Mesendoderm (in vitro differentiated cells): ENCODE data around the gene CLSTN2.
A peak's percentile ranks its signal among the peaks of the same experiment; 100 is the strongest.

Source experiments
- DNase-seq: peaks from one replicate; pipeline ENCODE4 v3.0.0; 2013
- H2AK5ac ChIP-seq: 2 replicates; pipeline ENCODE4 v1.6.1; 2013; ENCODE audit warnings: low read length, inconsistent platforms
- H2BK120ac ChIP-seq: 2 replicates; pipeline ENCODE4 v1.6.1; 2013; ENCODE audit warnings: low read depth, mild to moderate bottlenecking, low read length, moderate library complexity, mixed read lengths
- H2BK15ac ChIP-seq: replicated peaks from 2 replicates; pipeline ENCODE4 v1.6.1; 2013; ENCODE audit warnings: low read depth, mild to moderate bottlenecking, moderate library complexity
- H2BK5ac ChIP-seq: 2 replicates; pipeline ENCODE4 v1.6.1; 2013; ENCODE audit warnings: low read length, inconsistent platforms
- H3K18ac ChIP-seq: 2 replicates; pipeline ENCODE4 v1.6.1; 2013; ENCODE audit warnings: mild to moderate bottlenecking, low read length, mixed read lengths
- H3K23ac ChIP-seq: one replicate; pipeline ENCODE4 v1.6.1; 2013; ENCODE audit warnings: low read length
- H3K27ac ChIP-seq: 2 replicates; pipeline ENCODE4 v1.5.1; 2013; ENCODE audit warnings: low read depth, mild to moderate bottlenecking, inconsistent platforms, low read length, moderate library complexity
- H3K27me3 ChIP-seq: 2 replicates; pipeline ENCODE4 v1.6.1; 2013; ENCODE audit warnings: low read length, control low read depth, mild to moderate bottlenecking, inconsistent platforms; ENCODE audit not compliant: insufficient read depth, poor library complexity
- H3K36me3 ChIP-seq: 2 replicates; pipeline ENCODE4 v1.6.1; 2013; ENCODE audit warnings: low read length, inconsistent platforms; ENCODE audit not compliant: control insufficient read depth, insufficient read depth
- H3K4ac ChIP-seq: one replicate; pipeline ENCODE4 v1.6.1; 2013; ENCODE audit warnings: low read depth, mild to moderate bottlenecking, low read length, moderate library complexity
- H3K4me1 ChIP-seq: 2 replicates; pipeline ENCODE4 v1.6.1; 2013; ENCODE audit warnings: low read depth, low read length, inconsistent platforms; ENCODE audit not compliant: control insufficient read depth
- H3K4me2 ChIP-seq: 2 replicates; pipeline ENCODE4 v1.6.1; 2013; ENCODE audit warnings: low read length
- H3K4me3 ChIP-seq: 2 replicates; pipeline ENCODE4 v1.5.1; 2013; ENCODE audit warnings: mild to moderate bottlenecking, low read length
- H3K56ac ChIP-seq: one replicate; pipeline ENCODE4 v1.6.1; 2013; ENCODE audit warnings: low read length
- H3K79me1 ChIP-seq: 2 replicates; pipeline ENCODE4 v1.6.1; 2013; ENCODE audit warnings: low read length, inconsistent platforms
- H3K79me2 ChIP-seq: 2 replicates; pipeline ENCODE4 v1.6.1; 2013; ENCODE audit warnings: mild to moderate bottlenecking, low read length; ENCODE audit not compliant: control insufficient read depth, insufficient read depth
- H3K9ac ChIP-seq: 2 replicates; pipeline ENCODE4 v1.6.1; 2013; ENCODE audit warnings: low read length, inconsistent platforms
- H4K5ac ChIP-seq: one replicate; pipeline ENCODE4 v1.6.1; 2013; ENCODE audit warnings: low read length
- H4K8ac ChIP-seq: one replicate; pipeline ENCODE4 v1.6.1; 2013; ENCODE audit warnings: low read depth, mild to moderate bottlenecking, control low read depth, low read length, moderate library complexity
- WGBS: extraction: QIAGEN DNeasy Blood & Tissue Kit; methylation state at CpG from one replicate; pipeline ENCODE4 v1.1.7; 2013; ENCODE audit warnings: low lambda C conversion rate, missing lambda C conversion rate; ENCODE audit not compliant: insufficient coverage; ENCODE audit errors: extremely low coverage; 5-methylcytosine and 5-hydroxymethylcytosine counted together

CLSTN2 gene

DNA sequence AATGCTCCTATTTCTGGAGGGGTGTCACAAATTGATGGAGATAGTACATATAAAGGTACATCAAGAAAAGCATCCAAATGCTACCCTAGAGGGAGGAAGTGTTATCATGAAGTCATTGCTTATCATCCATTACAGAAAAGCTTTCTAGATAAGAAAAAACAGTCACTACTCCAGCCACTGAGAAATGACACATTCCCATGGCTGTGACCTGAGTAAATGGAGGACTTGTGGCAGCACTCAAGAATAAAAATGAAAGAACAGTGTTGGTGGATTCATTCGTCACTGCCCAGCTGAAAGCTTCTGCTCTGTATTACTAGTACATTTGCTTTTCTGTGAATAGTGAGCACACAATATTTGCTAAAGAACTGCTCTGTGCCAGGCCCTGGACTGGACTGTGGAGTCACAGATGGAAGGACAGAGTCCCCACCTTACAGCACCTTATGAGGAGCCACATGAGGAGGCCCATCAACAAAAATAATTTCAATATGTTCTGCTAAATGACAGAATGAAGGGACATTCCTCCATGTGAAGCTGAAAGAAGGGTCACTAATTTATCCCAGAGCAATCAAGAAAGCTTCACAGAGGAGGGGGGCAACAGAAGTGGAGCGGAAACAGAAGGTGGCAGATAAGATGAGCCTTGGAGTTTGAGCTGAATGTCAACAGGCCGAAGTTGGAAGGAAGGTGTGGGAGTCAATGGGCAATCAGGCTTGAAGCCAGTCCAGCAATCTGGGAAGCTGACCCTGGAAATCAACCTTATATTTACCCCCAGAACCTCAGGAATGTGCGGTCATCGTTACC, 399.3 kb downstream of the CLSTN2 start:
- no peaks in the 10 kb centered on the region for H3K36me3 ChIP-seq
- no peak overlapping the region for H4K8ac ChIP-seq
- no peaks in the 10 kb centered on the region for H3K27me3 ChIP-seq
- peak; percentile 40 for DNase-seq
- H3K79me1 ChIP-seq = no peaks in the 10 kb centered on the region
- H3K27ac ChIP-seq = no peak overlapping the region
- no peak overlapping the region for H2AK5ac ChIP-seq
- H2BK120ac ChIP-seq = no peak overlapping the region
- H3K56ac ChIP-seq = no peak overlapping the region
- no peak overlapping the region for H3K4me3 ChIP-seq
- no peak overlapping the region for H3K9ac ChIP-seq
- H3K4me2 ChIP-seq = no peak overlapping the region
- no peaks in the 10 kb centered on the region for H3K4me1 ChIP-seq
- no peak overlapping the region for H3K23ac ChIP-seq
- H3K18ac ChIP-seq = no peak overlapping the region
- H3K4ac ChIP-seq = no peak overlapping the region
- no peak overlapping the region for H2BK5ac ChIP-seq
- WGBS = no CpG with 5 or more reads among the region's 5 CpGs
- H2BK15ac ChIP-seq = no peak overlapping the region
- no peak overlapping the region for H4K5ac ChIP-seq
- no peaks in the 10 kb centered on the region for H3K79me2 ChIP-seq

- no peak overlapping the region for H2BK5ac ChIP-seq
- no peaks in the 10 kb centered on the region for H3K79me2 ChIP-seq
- H3K79me1 ChIP-seq = no peaks in the 10 kb centered on the region
- no peak overlapping the region for H2BK120ac ChIP-seq
- no peak overlapping the region for H3K9ac ChIP-seq
- no peak overlapping the region for H3K4me3 ChIP-seq
- no peak overlapping the region for H3K4me2 ChIP-seq
- H3K4me1 ChIP-seq = no peaks in the 10 kb centered on the region
- H3K27ac ChIP-seq = no peak overlapping the region
- no peak overlapping the region for H3K18ac ChIP-seq
- DNase-seq = no peak
- H3K27me3 ChIP-seq = no peaks in the 10 kb centered on the region
- no peak overlapping the region for H3K56ac ChIP-seq
- H3K4ac ChIP-seq = no peak overlapping the region
- H4K5ac ChIP-seq = no peak overlapping the region
- WGBS = no CpG with 5 or more reads among the region's 3 CpGs
- H2BK15ac ChIP-seq = no peak overlapping the region
- H3K36me3 ChIP-seq = no peaks in the 10 kb centered on the region
- H4K8ac ChIP-seq = no peak overlapping the region
- no peak overlapping the region for H3K23ac ChIP-seq
- no peak overlapping the region for H2AK5ac ChIP-seq
These were observed 401.5 kb downstream of the CLSTN2 start for GRCh38 chr3:140336465-140336864.

DNA sequence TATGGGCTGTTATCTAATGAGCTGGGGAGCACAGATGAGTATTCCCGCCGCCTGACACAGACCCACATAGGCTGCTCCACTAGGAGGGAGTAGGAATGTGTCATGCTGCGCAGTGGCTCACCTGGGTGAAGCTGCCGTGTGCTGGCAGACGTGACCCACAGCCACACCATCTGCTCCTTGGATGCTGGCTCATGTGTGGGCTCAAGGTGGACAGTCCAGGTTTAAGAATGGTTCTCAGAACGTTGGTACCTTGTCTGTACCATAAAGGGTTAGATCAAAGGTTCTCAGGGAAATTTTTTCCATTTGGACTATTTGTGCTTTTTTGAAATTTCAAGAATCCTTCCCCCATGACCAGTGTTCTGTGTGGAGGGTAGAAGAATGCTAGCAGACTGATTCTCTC, 403.9 kb downstream of the CLSTN2 start:
- no peak for DNase-seq
- Histone ChIP-seq H3K36me3 (no peaks in the 10 kb centered on the region), H2BK15ac (no peak overlapping the region), H2BK120ac (no peak overlapping the region), H3K18ac (no peak overlapping the region), H3K4me3 (no peak overlapping the region), H3K79me2 (no peaks in the 10 kb centered on the region), H3K23ac (no peak overlapping the region), H3K27ac (no peak overlapping the region), H3K9ac (no peak overlapping the region), H3K27me3 (no peaks in the 10 kb centered on the region), H4K5ac (no peak overlapping the region), H3K79me1 (no peaks in the 10 kb centered on the region), H3K4ac (no peak overlapping the region), H3K4me1 (no peaks in the 10 kb centered on the region), H3K56ac (no peak overlapping the region), H3K4me2 (no peak overlapping the region), H2BK5ac (no peak overlapping the region), H2AK5ac (no peak overlapping the region), H4K8ac (no peak overlapping the region)
- WGBS = no CpG with 5 or more reads among the region's 6 CpGs

GRCh38 chr3:140341203-140341602, 406.2 kb downstream of the CLSTN2 start:
- H3K4me1 ChIP-seq = no peaks in the 10 kb centered on the region
- no peak overlapping the region for H3K4me3 ChIP-seq
- H2BK120ac ChIP-seq = no peak overlapping the region
- no peak overlapping the region for H3K23ac ChIP-seq
- no peak overlapping the region for H3K4ac ChIP-seq
- no peak overlapping the region for H2BK5ac ChIP-seq
- H3K4me2 ChIP-seq = no peak overlapping the region
- no peak overlapping the region for H2AK5ac ChIP-seq
- H3K18ac ChIP-seq = no peak overlapping the region
- no peak overlapping the region for H3K56ac ChIP-seq
- H4K5ac ChIP-seq = no peak overlapping the region
- H3K79me1 ChIP-seq = no peaks in the 10 kb centered on the region
- no CpG with 5 or more reads among the region's 5 CpGs for WGBS
- DNase-seq = no peak
- H2BK15ac ChIP-seq = no peak overlapping the region
- no peaks in the 10 kb centered on the region for H3K36me3 ChIP-seq
- H3K27me3 ChIP-seq = no peaks in the 10 kb centered on the region
- H3K9ac ChIP-seq = no peak overlapping the region
- no peaks in the 10 kb centered on the region for H3K79me2 ChIP-seq
- H4K8ac ChIP-seq = no peak overlapping the region
- no peak overlapping the region for H3K27ac ChIP-seq

DNA sequence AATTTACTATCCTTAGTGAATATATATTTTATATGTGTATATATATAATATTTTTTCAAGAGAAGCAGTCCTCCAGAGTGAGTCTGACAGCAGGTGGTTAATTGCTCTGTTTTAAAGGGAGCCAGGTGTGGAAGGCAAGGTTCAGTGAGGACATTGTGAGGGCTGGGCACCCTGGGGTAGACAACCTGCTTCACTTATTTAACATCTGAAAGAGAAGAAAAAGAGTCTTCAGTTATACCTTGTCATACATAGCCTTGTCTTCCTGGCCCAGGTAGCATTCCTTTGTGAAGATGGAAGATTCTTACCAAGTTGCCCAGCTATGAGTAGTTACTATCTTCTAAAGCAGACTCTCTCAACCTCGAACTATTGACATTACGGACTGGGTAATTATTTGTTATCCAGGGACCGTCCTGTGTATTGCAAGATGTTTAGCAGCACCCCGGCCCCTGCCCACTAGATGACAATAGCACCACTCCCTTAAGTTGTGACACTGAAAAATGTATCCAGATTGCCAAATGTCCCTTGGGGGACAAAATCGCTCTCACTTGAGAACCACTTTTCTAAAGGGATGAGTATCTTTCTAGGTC, 406.9 kb downstream of the CLSTN2 start:
- Histone ChIP-seq H2BK120ac (no peak overlapping the region), H3K4me3 (no peak overlapping the region)
- no peak for DNase-seq

More for the DNA sequence above, 406.9 kb downstream of the CLSTN2 start:
- Histone ChIP-seq H2BK15ac (no peak overlapping the region), H3K56ac (no peak overlapping the region), H3K4me1 (no peaks in the 10 kb centered on the region), H3K18ac (no peak overlapping the region), H3K27ac (no peak overlapping the region), H3K4ac (no peak overlapping the region), H3K36me3 (no peaks in the 10 kb centered on the region), H3K79me2 (no peaks in the 10 kb centered on the region), H3K4me2 (no peak overlapping the region), H4K8ac (no peak overlapping the region), H3K79me1 (no peaks in the 10 kb centered on the region), H2BK5ac (no peak overlapping the region), H2AK5ac (no peak overlapping the region), H3K23ac (no peak overlapping the region), H4K5ac (no peak overlapping the region), H3K9ac (no peak overlapping the region), H3K27me3 (no peaks in the 10 kb centered on the region)
- WGBS = no CpG with 5 or more reads among the region's 5 CpGs
